SK-N-SH (cell line): Measurements from ENCODE around the gene COG3. TPM values are rescaled to one million over a fixed set of nuclear protein-coding genes. Genes with fewer than 3 reads are reported as not detected.
A peak's percentile ranks its signal among the peaks of the same experiment; 100 is the strongest.

ENCODE experiments used
- CTCF ChIA-PET: fragments of 300-600, 350-600 bp; formaldehyde crosslinking; extraction: SDS; loops from one replicate; lab custom pipeline; 2021; lab: Yijun Ruan, JAX
- POLR2A ChIA-PET: fragments of 350-600 bp; sonication (Branson Sonifier 250); formaldehyde crosslinking; extraction: SDS; loops from one replicate; lab custom pipeline; 2020; ENCODE audit warnings: antibody characterized with exemption, inconsistent platforms; lab: Yijun Ruan, JAX
- DNase-seq: peaks from one replicate; pipeline ENCODE4 v3.0.0; 2012
- H2AFZ ChIP-seq: fragments of 200-600 bp; sonication (generic); 2 replicates; pipeline ENCODE4 v1.8.1; 2016; ENCODE audit warnings: antibody characterized with exemption, mild to moderate bottlenecking, low read depth
- H3F3A ChIP-seq: fragments of 200-600 bp; sonication (generic); replicated peaks from 2 replicates; pipeline ENCODE3; 2016; ENCODE audit warnings: antibody characterized with exemption, mild to moderate bottlenecking; ENCODE audit not compliant: insufficient read depth
- H3K27ac ChIP-seq, 2 experiments: fragments of 200-500 bp in 1 of 2; fragments of 200-600 bp in 1 of 2; sonication (Bioruptor generic) in 1 of 2; sonication (generic), shearing (Covaris generic) in 1 of 2; 2 replicates each; pipeline versions ENCODE4 v1.5.1 to v1.6.1; 2014 to 2016; ENCODE audit warnings: low read depth in 2 of 2, inconsistent platforms in 1 of 2, low read length in 1 of 2, mild to moderate bottlenecking in 1 of 2, mixed read lengths in 1 of 2
- H3K27me3 ChIP-seq: fragments of 200-600 bp; sonication (generic), shearing (Covaris generic); 2 replicates; pipeline ENCODE4 v1.6.1; 2016; ENCODE audit warnings: mixed run types; ENCODE audit not compliant: insufficient read depth
- H3K36me3 ChIP-seq, 2 experiments: fragments of 200-500 bp in 1 of 2; fragments of 200-600 bp in 1 of 2; sonication (Bioruptor generic) in 1 of 2; sonication (generic) in 1 of 2; replicated peaks in 1 of 2; 2 replicates each; pipeline versions ENCODE3 to v1.5.1; 2014 to 2016; ENCODE audit warnings: low read length in 1 of 2, mild to moderate bottlenecking in 1 of 2; ENCODE audit not compliant: insufficient read depth in 2 of 2, control insufficient read depth in 1 of 2
- H3K4me1 ChIP-seq, 2 experiments: fragments of 200-500 bp in 1 of 2; fragments of 200-600 bp in 1 of 2; sonication (Bioruptor generic) in 1 of 2; sonication (generic), shearing (Covaris generic) in 1 of 2; 2 replicates each; pipeline versions ENCODE4 v1.5.1 to v1.6.1; 2014 to 2016; ENCODE audit warnings: low read depth in 1 of 2, low read length in 1 of 2, mixed run types in 1 of 2; ENCODE audit not compliant: insufficient read depth in 2 of 2, control insufficient read depth in 1 of 2
- H3K4me2 ChIP-seq: fragments of 200-600 bp; sonication (generic), shearing (Covaris generic); 2 replicates; pipeline ENCODE4 v1.6.1; 2017; ENCODE audit warnings: mixed run types
- H3K4me3 ChIP-seq, 2 experiments: fragments of 200-500 bp in 1 of 2; fragments of 200-600 bp in 1 of 2; sonication (Bioruptor generic) in 1 of 2; sonication (generic), shearing (Covaris generic) in 1 of 2; 2 replicates each; pipeline versions ENCODE4 v1.5.1 to v1.8.1; 2014 to 2016; ENCODE audit warnings: low read depth in 2 of 2, inconsistent platforms in 1 of 2, low read length in 1 of 2, mild to moderate bottlenecking in 1 of 2, mixed read lengths in 1 of 2, moderate library complexity in 1 of 2
- H3K79me2 ChIP-seq: fragments of 200-600 bp; sonication (generic); 2 replicates; pipeline ENCODE4 v1.8.1; 2017; ENCODE audit warnings: mild to moderate bottlenecking; ENCODE audit not compliant: insufficient read depth
- H3K9ac ChIP-seq: fragments of 200-600 bp; sonication (generic); 2 replicates; pipeline ENCODE4 v1.6.1; 2017; ENCODE audit warnings: mixed run types
- H3K9me2 ChIP-seq: fragments of 200-600 bp; sonication (generic); 2 replicates; pipeline ENCODE4 v1.6.1; 2017; ENCODE audit warnings: mixed run types
- H3K9me3 ChIP-seq: fragments of 200-600 bp; sonication (generic); 2 replicates; pipeline ENCODE4 v1.6.1; 2017; ENCODE audit warnings: mixed run types, mild to moderate bottlenecking, moderate library complexity
- H4K20me1 ChIP-seq: fragments of 200-600 bp; sonication (generic); 2 replicates; pipeline ENCODE4 v1.6.1; 2017; ENCODE audit warnings: mild to moderate bottlenecking, mixed run types; ENCODE audit not compliant: insufficient read depth
- CHD2 ChIP-seq: fragments of 150-350 bp; IDR thresholded peaks from 2 replicates; pipeline ENCODE4 v1.6.1; 2018; ENCODE audit warnings: low read length; ENCODE audit not compliant: partially characterized antibody
- CTCF ChIP-seq: fragments of 200-600 bp; sonication (generic); IDR thresholded peaks from 2 replicates; pipeline ENCODE4 v1.6.1; 2017; ENCODE audit warnings: antibody characterized with exemption, mild to moderate bottlenecking, moderate library complexity
- ELF1 ChIP-seq: IDR thresholded peaks from 2 replicates; pipeline ENCODE4 v1.4.0; 2012
- FOXJ3 ChIP-seq: sonication (generic); formaldehyde crosslinking; IDR thresholded peaks from 2 replicates; pipeline ENCODE4 v1.5.1; 2020; ENCODE audit warnings: mild to moderate bottlenecking, missing genetic modification reagents
- GATA2 ChIP-seq: sonication (generic); formaldehyde crosslinking; IDR thresholded peaks from 2 replicates; pipeline ENCODE4 v1.5.0; 2020; ENCODE audit warnings: mild to moderate bottlenecking, missing genetic modification reagents
- IRF3 ChIP-seq: fragments of 150-350 bp; IDR thresholded peaks from 2 replicates; pipeline ENCODE4 v1.6.1; 2016; ENCODE audit warnings: mild to moderate bottlenecking, low read depth, low read length
- MEF2A ChIP-seq: IDR thresholded peaks from 2 replicates; pipeline ENCODE4 v1.4.0; 2012; ENCODE audit warnings: low read depth, borderline replicate concordance
- NFIC ChIP-seq: IDR thresholded peaks from 2 replicates; pipeline ENCODE4 v1.4.0; 2012; ENCODE audit warnings: borderline replicate concordance
- RAD21 ChIP-seq: IDR thresholded peaks from 2 replicates; pipeline ENCODE4 v1.6.1; 2012; ENCODE audit warnings: mild to moderate bottlenecking, low read length
- SMC3 ChIP-seq: IDR thresholded peaks from 2 replicates; pipeline ENCODE4 v1.6.1; 2012; ENCODE audit warnings: low read depth, low read length, improper control_type of control experiment
- TAF1 ChIP-seq: IDR thresholded peaks from 2 replicates; pipeline ENCODE4 v1.6.1; 2012; ENCODE audit warnings: low read depth, mild to moderate bottlenecking, low read length, moderate library complexity, borderline replicate concordance
- TEAD4 ChIP-seq: IDR thresholded peaks from 2 replicates; pipeline ENCODE4 v1.4.0; 2012; ENCODE audit warnings: mild to moderate bottlenecking, borderline replicate concordance; ENCODE audit not compliant: insufficient read depth
- YY1 ChIP-seq: IDR thresholded peaks from 2 replicates; pipeline ENCODE4 v1.4.0; 2012; ENCODE audit warnings: low read depth, mild to moderate bottlenecking
- ZBTB33 ChIP-seq: IDR thresholded peaks from 2 replicates; pipeline ENCODE4 v1.4.0; 2012; ENCODE audit warnings: low read depth, borderline replicate concordance
- WGBS: methylation state at CpG from one replicate; pipeline ENCODE4 v1.1.6; 2017; ENCODE audit warnings: low lambda C conversion rate; 5-methylcytosine and 5-hydroxymethylcytosine counted together
- polyA plus RNA-seq, 3 experiments: library from polyadenylated mRNA; depleted of rRNA; stranded (reverse); fragments of >200 nt; gene quantifications; 2 replicates each; pipeline ENCODE4 v1.2.3, GENCODE V29; 2012
- TF ChIP-seq, protein P1 (sequence below): fragments of 150-350 bp; IDR thresholded peaks from 2 replicates; pipeline ENCODE4 v1.6.1; 2017; ENCODE audit warnings: antibody characterized with exemption, low read length, low read depth, borderline replicate concordance
- TF ChIP-seq, protein P2 (sequence below): IDR thresholded peaks from 2 replicates; pipeline ENCODE4; 2012

COG3 gene
- polyA plus RNA-seq, 1 of the 3 experiments (the other 2 are of a cell fraction), result 25.6 TPM

GRCh38 chr13:45466359-45466758 lies 1.6 kb downstream of the COG3 start:
- Histone ChIP-seq H3K9ac (peak overlapping the region; percentile 94; the same call in 1 of the 2 replicates), H3K9me3 (no peaks in the 10 kb centered on the region), H3K4me2 (peak overlapping the region; percentile 86), H3K4me3 (peak overlapping the region; percentile 88 to 99; a peak in 3 of 4 replicates), H3F3A (peaks cover 11% of the 10 kb centered on the region), H3K36me3 (peaks cover 4 to 27% of the 10 kb centered on the region in 2 experiments), H3K4me1 (peaks cover 5 to 16% of the 10 kb centered on the region in 2 experiments; a peak in 3 of 4 replicates), H3K79me2 (peaks cover 70% of the 10 kb centered on the region), H3K27ac (no peak overlapping the region), H2AFZ (no peak overlapping the region), H3K27me3 (no peaks in the 10 kb centered on the region), H3K9me2 (no peaks in the 10 kb centered on the region), H4K20me1 (peaks cover 54% of the 10 kb centered on the region)
- no peak for DNase-seq
- no peak for TF ChIP-seq SMC3
- no peak for TF ChIP-seq ZBTB33
- no peak for TF ChIP-seq TAF1
- no peak for TF ChIP-seq ELF1
- 83% methylated on average over 4 of the region's 4 CpGs for WGBS
- CTCF ChIA-PET, result no interaction called here
- POLR2A ChIA-PET, result no interaction called here

DNA sequence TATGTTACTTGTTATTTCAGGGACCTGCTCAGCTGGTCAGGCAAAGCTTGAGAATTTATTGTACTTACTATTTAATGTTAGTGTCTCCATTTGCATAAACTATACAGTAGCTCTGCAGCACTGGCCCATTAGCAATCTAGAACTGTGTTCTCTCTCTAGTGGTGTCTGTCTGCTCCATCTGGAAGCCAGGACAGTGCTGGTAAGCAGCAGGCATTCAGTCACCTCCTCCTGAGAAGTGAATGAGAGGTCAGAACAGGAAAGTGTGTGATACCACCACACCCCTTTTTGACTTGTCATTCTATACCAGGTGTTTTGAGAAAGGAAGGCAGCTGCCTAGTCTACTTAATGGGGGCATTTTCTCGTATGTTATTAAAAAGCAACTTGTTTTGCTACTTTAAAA lies 3.9 kb downstream of the COG3 start:
- Histone ChIP-seq H3K27ac (peak overlapping the region in 1 of 2 experiments; percentile 12; a peak in 1 of 4 replicates), H3K27me3 (no peaks in the 10 kb centered on the region), H4K20me1 (peaks cover 77% of the 10 kb centered on the region), H3K4me2 (no peak overlapping the region), H3K9ac (no peak overlapping the region), H3K9me3 (no peaks in the 10 kb centered on the region), H3F3A (peaks cover 17% of the 10 kb centered on the region), H3K36me3 (peaks cover 4 to 36% of the 10 kb centered on the region in 2 experiments), H3K4me1 (peaks cover 5 to 18% of the 10 kb centered on the region in 2 experiments; a peak in 3 of 4 replicates), H3K79me2 (peaks cover 93% of the 10 kb centered on the region), H2AFZ (no peak overlapping the region), H3K4me3 (no peak overlapping the region), H3K9me2 (no peaks in the 10 kb centered on the region)
- DNase-seq, result peak; percentile 9
- TF ChIP-seq SMC3 (no peak), RAD21 (no peak), NFIC (no peak), FOXJ3 (CRISPR knock-in tag) (no peak), IRF3 (no peak), CHD2 (no peak), MEF2A (no peak), YY1 (no peak), ELF1 (no peak), CTCF (no peak), GATA2 (CRISPR knock-in tag) (no peak), TEAD4 (no peak)
- TF ChIP-seq, protein P1, sequence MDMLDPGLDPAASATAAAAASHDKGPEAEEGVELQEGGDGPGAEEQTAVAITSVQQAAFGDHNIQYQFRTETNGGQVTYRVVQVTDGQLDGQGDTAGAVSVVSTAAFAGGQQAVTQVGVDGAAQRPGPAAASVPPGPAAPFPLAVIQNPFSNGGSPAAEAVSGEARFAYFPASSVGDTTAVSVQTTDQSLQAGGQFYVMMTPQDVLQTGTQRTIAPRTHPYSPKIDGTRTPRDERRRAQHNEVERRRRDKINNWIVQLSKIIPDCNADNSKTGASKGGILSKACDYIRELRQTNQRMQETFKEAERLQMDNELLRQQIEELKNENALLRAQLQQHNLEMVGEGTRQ, result no peak
- TF ChIP-seq, protein P2, sequence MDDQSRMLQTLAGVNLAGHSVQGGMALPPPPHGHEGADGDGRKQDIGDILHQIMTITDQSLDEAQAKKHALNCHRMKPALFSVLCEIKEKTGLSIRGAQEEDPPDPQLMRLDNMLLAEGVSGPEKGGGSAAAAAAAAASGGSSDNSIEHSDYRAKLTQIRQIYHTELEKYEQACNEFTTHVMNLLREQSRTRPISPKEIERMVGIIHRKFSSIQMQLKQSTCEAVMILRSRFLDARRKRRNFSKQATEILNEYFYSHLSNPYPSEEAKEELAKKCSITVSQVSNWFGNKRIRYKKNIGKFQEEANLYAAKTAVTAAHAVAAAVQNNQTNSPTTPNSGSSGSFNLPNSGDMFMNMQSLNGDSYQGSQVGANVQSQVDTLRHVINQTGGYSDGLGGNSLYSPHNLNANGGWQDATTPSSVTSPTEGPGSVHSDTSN, result no peak
- POLR2A ChIA-PET, result no interaction called here
- WGBS, result 91% methylated on average over 1 of the region's 1 CpG
- CTCF ChIA-PET, result interaction anchor here (1.2 kb wide), 1 partner anchor 25 kb away, joined by 3 read pairs; no protein-coding TSS in a partner anchor
